ENCODE measurements around the gene MYOZ1.

MYOZ1 gene

DNA sequence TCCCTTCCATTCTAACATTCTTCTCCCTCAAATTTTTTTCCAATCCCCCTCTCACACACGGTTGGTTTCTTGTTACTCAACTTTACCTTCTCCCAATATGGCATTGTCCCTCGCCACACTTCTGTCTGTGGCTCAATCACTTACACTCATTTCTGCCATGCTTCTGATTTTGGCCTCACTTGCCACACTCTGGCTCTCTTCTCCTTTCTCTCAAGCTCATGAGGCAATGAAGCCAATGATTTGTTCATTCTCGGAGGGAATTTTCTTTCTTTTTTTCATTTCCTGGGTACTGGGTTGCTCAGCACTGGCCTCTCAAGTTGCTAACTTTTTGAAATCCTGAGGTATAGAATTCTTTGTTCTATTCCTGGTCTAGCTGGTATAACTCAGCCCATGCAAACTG, 4.0 kb upstream of the MYOZ1 start:
- Histone ChIP-seq H3K18ac (ENCODE audit: low read length) (no peak overlapping the region), H3K27me3 (ENCODE audit: insufficient read depth, low read length, poor library complexity) (no peaks in the 10 kb centered on the region), H3K56ac (ENCODE audit: low read length) (no peak overlapping the region)

DNA sequence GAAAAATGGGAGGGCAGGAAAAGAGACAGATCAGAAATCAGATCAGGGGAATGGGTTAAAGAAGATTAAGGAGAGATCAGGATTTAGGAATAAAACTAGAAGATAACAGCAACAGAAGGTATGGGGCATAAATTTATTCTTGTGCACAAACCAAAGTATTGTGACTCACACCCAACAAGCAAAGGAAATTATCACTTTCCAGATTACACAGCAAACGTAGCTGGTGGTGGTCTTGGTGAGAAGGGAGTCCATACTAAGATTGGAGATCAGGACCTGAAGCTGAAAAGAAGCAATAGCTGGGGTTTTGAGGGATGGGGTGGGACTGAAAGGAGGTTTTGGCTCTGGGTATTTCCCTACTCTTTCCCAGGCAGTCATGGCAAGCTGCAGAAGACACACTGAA, 3.5 kb upstream of the MYOZ1 start:
- H3K79me2 ChIP-seq (ENCODE audit: control insufficient read depth, insufficient read depth, low read length): no peaks in the 10 kb centered on the region
- H3K4me3 ChIP-seq (ENCODE audit: low read length): no peak overlapping the region
- no peak overlapping the region for H2AK5ac ChIP-seq (ENCODE audit: low read length)
- no peak overlapping the region for H2BK15ac ChIP-seq (replicated peaks; ENCODE audit: low read depth)
- no peak overlapping the region for H3K56ac ChIP-seq (ENCODE audit: low read length)
- DNase-seq: no peak
- H3K23ac ChIP-seq (ENCODE audit: low read length): no peak overlapping the region
- H3K4me2 ChIP-seq (ENCODE audit: low read length): no peak overlapping the region
- H3K27ac ChIP-seq (ENCODE audit: low read depth, low read length): no peak overlapping the region
- H3K18ac ChIP-seq (ENCODE audit: low read length): no peak overlapping the region
- no peak overlapping the region for H2BK120ac ChIP-seq (ENCODE audit: low read depth, low read length)
- no peak overlapping the region for H3K9ac ChIP-seq (ENCODE audit: low read length)
- peaks cover 11% of the 10 kb centered on the region for H3K4me1 ChIP-seq (ENCODE audit: control insufficient read depth, low read depth, low read length)
- no peak overlapping the region for H2BK5ac ChIP-seq (ENCODE audit: low read length)
- H3K27me3 ChIP-seq (ENCODE audit: insufficient read depth, low read length, poor library complexity): no peaks in the 10 kb centered on the region
- WGBS (ENCODE audit: extremely low coverage, insufficient coverage, low lambda C conversion rate): no CpG with 5 or more reads among the region's 1 CpG
- no peak overlapping the region for H4K5ac ChIP-seq (ENCODE audit: low read length)
- H4K8ac ChIP-seq (ENCODE audit: low read depth, low read length): no peak overlapping the region
- no peaks in the 10 kb centered on the region for H3K79me1 ChIP-seq (ENCODE audit: low read length)
- H3K4ac ChIP-seq (ENCODE audit: low read depth, low read length): no peak overlapping the region
- H3K36me3 ChIP-seq (ENCODE audit: control insufficient read depth, insufficient read depth, low read length): no peaks in the 10 kb centered on the region

More for the DNA sequence above, 4.0 kb upstream of the MYOZ1 start:
- Histone ChIP-seq H4K8ac (ENCODE audit: low read depth, low read length) (no peak overlapping the region), H3K4me3 (ENCODE audit: low read length) (no peak overlapping the region), H3K9ac (ENCODE audit: low read length) (no peak overlapping the region), H3K4ac (ENCODE audit: low read depth, low read length) (no peak overlapping the region), H2BK5ac (ENCODE audit: low read length) (no peak overlapping the region), H3K79me1 (ENCODE audit: low read length) (no peaks in the 10 kb centered on the region), H3K79me2 (ENCODE audit: control insufficient read depth, insufficient read depth, low read length) (no peaks in the 10 kb centered on the region), H2AK5ac (ENCODE audit: low read length) (no peak overlapping the region), H2BK120ac (ENCODE audit: low read depth, low read length) (no peak overlapping the region), H3K27ac (ENCODE audit: low read depth, low read length) (no peak overlapping the region), H3K4me2 (ENCODE audit: low read length) (no peak overlapping the region), H2BK15ac (replicated peaks; ENCODE audit: low read depth) (no peak overlapping the region), H3K36me3 (ENCODE audit: control insufficient read depth, insufficient read depth, low read length) (no peaks in the 10 kb centered on the region), H3K4me1 (ENCODE audit: control insufficient read depth, low read depth, low read length) (peaks cover 16% of the 10 kb centered on the region), H4K5ac (ENCODE audit: low read length) (no peak overlapping the region), H3K23ac (ENCODE audit: low read length) (no peak overlapping the region)
- DNase-seq: no peak
- 100% methylated on average over 1 of the region's 3 CpGs for WGBS (ENCODE audit: extremely low coverage, insufficient coverage, low lambda C conversion rate)

DNA sequence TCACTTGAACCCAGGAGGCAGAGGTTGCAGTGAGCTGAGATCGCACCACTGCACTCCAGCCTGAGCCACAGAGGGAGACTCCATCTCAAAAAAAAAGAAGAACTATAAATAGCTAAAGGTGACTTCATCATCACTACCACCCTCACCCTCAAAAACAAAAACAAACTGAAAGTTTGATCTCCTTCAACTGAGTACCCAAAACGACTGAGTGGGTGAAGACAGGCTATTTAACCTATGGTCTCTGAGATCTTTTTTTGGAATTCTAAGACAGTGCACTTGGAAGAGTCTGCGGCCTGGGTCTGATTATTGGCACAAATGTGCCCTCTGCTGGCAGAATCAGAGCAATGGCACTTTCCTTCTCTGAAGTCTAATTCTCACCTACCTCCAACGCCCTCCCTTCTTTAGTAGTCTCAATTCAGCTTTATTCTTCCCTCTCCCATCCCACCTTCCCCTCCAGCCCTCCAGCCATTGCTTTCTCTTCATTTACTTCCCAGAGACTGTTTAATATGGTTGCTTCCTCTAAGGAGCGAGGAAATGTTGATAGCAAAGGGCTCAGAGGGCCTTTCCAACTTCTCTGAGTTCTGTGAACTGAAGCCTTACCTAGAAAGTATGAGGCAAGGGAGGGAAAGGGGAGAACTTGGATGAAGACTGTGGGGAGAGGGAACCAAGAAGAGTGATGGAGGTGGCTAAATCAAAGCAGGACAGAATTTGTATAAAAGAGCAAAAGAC, 2.9 kb upstream of the MYOZ1 start:
- H3K4me3 ChIP-seq (ENCODE audit: low read length): no peak overlapping the region
- H4K8ac ChIP-seq (ENCODE audit: low read depth, low read length): no peak overlapping the region
- H3K27me3 ChIP-seq (ENCODE audit: insufficient read depth, low read length, poor library complexity): no peaks in the 10 kb centered on the region
- no peak overlapping the region for H3K23ac ChIP-seq (ENCODE audit: low read length)
- H2BK120ac ChIP-seq (ENCODE audit: low read depth, low read length): no peak overlapping the region
- no peak overlapping the region for H3K27ac ChIP-seq (ENCODE audit: low read depth, low read length)
- DNase-seq: peak; percentile 77
- no peak overlapping the region for H2AK5ac ChIP-seq (ENCODE audit: low read length)
- H3K4ac ChIP-seq (ENCODE audit: low read depth, low read length): no peak overlapping the region
- H2BK5ac ChIP-seq (ENCODE audit: low read length): no peak overlapping the region
- no peak overlapping the region for H3K18ac ChIP-seq (ENCODE audit: low read length)
- no peak overlapping the region for H3K9ac ChIP-seq (ENCODE audit: low read length)
- H3K56ac ChIP-seq (ENCODE audit: low read length): peak overlapping the region; percentile 1
- H3K79me2 ChIP-seq (ENCODE audit: control insufficient read depth, insufficient read depth, low read length): no peaks in the 10 kb centered on the region
- no peak overlapping the region for H2BK15ac ChIP-seq (replicated peaks; ENCODE audit: low read depth)
- no peak overlapping the region for H3K4me2 ChIP-seq (ENCODE audit: low read length)
- H3K79me1 ChIP-seq (ENCODE audit: low read length): no peaks in the 10 kb centered on the region
- WGBS (ENCODE audit: extremely low coverage, insufficient coverage, low lambda C conversion rate): no CpG with 5 or more reads among the region's 5 CpGs
- H4K5ac ChIP-seq (ENCODE audit: low read length): peak overlapping the region; percentile 41
- H3K4me1 ChIP-seq (ENCODE audit: control insufficient read depth, low read depth, low read length): peaks cover 5% of the 10 kb centered on the region
- H3K36me3 ChIP-seq (ENCODE audit: control insufficient read depth, insufficient read depth, low read length): no peaks in the 10 kb centered on the region

DNA sequence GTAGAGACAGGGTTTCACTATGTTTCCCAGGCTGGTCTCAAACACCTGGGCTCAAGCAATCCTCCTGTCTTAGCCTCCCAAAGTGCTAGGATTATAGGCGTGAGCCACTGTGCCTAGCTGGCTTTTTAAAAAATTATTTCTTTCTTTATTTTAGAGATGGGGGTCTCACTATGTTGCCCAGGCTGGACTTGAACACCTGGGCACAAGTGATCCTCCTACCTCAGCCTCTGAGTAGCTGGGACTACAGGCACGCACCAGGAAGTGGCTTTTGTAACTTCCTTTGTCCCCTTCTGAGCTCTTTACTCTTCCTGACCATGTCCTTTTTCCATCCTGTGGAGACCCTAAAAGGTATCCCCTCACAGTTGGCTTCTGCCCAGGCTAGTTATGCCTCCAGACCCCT, 2.1 kb upstream of the MYOZ1 start:
- Histone ChIP-seq H3K36me3 (ENCODE audit: control insufficient read depth, insufficient read depth, low read length) (no peaks in the 10 kb centered on the region), H3K18ac (ENCODE audit: low read length) (no peak overlapping the region), H2AK5ac (ENCODE audit: low read length) (no peak overlapping the region), H3K4me1 (ENCODE audit: control insufficient read depth, low read depth, low read length) (peaks cover 1% of the 10 kb centered on the region), H3K56ac (ENCODE audit: low read length) (no peak overlapping the region), H3K79me2 (ENCODE audit: control insufficient read depth, insufficient read depth, low read length) (no peaks in the 10 kb centered on the region), H4K8ac (ENCODE audit: low read depth, low read length) (no peak overlapping the region), H3K27me3 (ENCODE audit: insufficient read depth, low read length, poor library complexity) (no peaks in the 10 kb centered on the region), H3K27ac (ENCODE audit: low read depth, low read length) (no peak overlapping the region), H3K4me3 (ENCODE audit: low read length) (no peak overlapping the region), H2BK5ac (ENCODE audit: low read length) (no peak overlapping the region), H3K4ac (ENCODE audit: low read depth, low read length) (no peak overlapping the region), H4K5ac (ENCODE audit: low read length) (no peak overlapping the region), H2BK15ac (replicated peaks; ENCODE audit: low read depth) (no peak overlapping the region), H3K23ac (ENCODE audit: low read length) (no peak overlapping the region), H3K4me2 (ENCODE audit: low read length) (no peak overlapping the region), H3K9ac (ENCODE audit: low read length) (no peak overlapping the region), H2BK120ac (ENCODE audit: low read depth, low read length) (no peak overlapping the region), H3K79me1 (ENCODE audit: low read length) (no peaks in the 10 kb centered on the region)
- WGBS (ENCODE audit: extremely low coverage, insufficient coverage, low lambda C conversion rate): no CpG with 5 or more reads among the region's 2 CpGs
- no peak for DNase-seq

DNA sequence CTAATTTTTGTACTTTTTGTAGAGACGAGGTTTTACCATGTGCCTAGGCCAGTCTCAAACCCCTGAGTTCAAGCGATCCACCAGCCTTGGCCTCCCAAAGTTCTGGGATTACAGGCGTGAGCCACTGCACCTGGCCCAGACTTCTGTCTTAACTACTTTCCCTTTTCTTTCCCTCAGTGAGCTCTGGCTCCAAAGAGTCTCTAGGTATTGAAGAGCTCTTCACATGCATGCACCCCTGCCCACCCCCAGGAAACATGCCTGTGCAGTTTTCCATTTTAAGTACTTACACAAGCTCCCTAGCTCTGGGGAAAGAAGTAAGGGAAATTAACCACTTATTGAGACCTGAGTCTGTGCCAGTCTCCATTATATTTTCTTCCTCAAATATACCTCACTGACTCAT, 2.0 kb downstream of the MYOZ1 start:
- no peak overlapping the region for H3K18ac ChIP-seq (ENCODE audit: low read length)
- H3K79me2 ChIP-seq (ENCODE audit: control insufficient read depth, insufficient read depth, low read length): no peaks in the 10 kb centered on the region

DNA sequence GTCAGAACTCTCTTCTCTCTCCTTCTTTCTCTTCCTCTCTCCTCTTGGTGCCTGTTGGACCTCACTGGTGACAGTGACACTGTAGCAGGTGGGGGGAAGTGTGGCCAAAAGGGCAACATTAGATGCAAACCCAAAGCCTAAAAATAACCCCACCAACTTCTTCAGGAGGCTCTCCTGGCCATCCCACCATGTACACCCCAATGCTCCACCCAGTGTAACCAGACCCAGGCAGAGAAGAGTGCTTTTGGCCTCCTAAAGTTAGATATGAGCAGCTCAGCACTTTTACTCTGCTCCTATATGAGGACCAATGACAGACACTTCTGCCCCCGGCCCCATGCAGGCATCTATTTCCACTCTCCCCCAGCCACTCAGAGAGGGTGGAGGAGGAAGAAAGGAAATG, 5.5 kb downstream of the MYOZ1 start:
- Histone ChIP-seq H3K79me2 (ENCODE audit: control insufficient read depth, insufficient read depth, low read length) (no peaks in the 10 kb centered on the region), H4K5ac (ENCODE audit: low read length) (no peak overlapping the region), H2AK5ac (ENCODE audit: low read length) (no peak overlapping the region), H2BK5ac (ENCODE audit: low read length) (no peak overlapping the region), H3K56ac (ENCODE audit: low read length) (no peak overlapping the region), H3K4ac (ENCODE audit: low read depth, low read length) (no peak overlapping the region), H3K27ac (ENCODE audit: low read depth, low read length) (no peak overlapping the region), H4K8ac (ENCODE audit: low read depth, low read length) (no peak overlapping the region), H3K4me3 (ENCODE audit: low read length) (no peak overlapping the region), H3K4me1 (ENCODE audit: control insufficient read depth, low read depth, low read length) (no peaks in the 10 kb centered on the region), H3K79me1 (ENCODE audit: low read length) (no peaks in the 10 kb centered on the region), H3K23ac (ENCODE audit: low read length) (no peak overlapping the region), H3K27me3 (ENCODE audit: insufficient read depth, low read length, poor library complexity) (no peaks in the 10 kb centered on the region), H3K36me3 (ENCODE audit: control insufficient read depth, insufficient read depth, low read length) (no peaks in the 10 kb centered on the region), H2BK15ac (replicated peaks; ENCODE audit: low read depth) (no peak overlapping the region), H2BK120ac (ENCODE audit: low read depth, low read length) (no peak overlapping the region), H3K9ac (ENCODE audit: low read length) (no peak overlapping the region), H3K18ac (ENCODE audit: low read length) (no peak overlapping the region), H3K4me2 (ENCODE audit: low read length) (no peak overlapping the region)
- WGBS (ENCODE audit: extremely low coverage, insufficient coverage, low lambda C conversion rate): no CpG with 5 or more reads among the region's 1 CpG
- no peak for DNase-seq

More for the DNA sequence above, 2.0 kb downstream of the MYOZ1 start:
- Histone ChIP-seq H2BK5ac (ENCODE audit: low read length) (no peak overlapping the region), H4K8ac (ENCODE audit: low read depth, low read length) (no peak overlapping the region), H3K36me3 (ENCODE audit: control insufficient read depth, insufficient read depth, low read length) (no peaks in the 10 kb centered on the region), H4K5ac (ENCODE audit: low read length) (no peak overlapping the region), H3K4ac (ENCODE audit: low read depth, low read length) (no peak overlapping the region), H3K79me1 (ENCODE audit: low read length) (no peaks in the 10 kb centered on the region), H2AK5ac (ENCODE audit: low read length) (no peak overlapping the region), H3K27ac (ENCODE audit: low read depth, low read length) (no peak overlapping the region), H3K27me3 (ENCODE audit: insufficient read depth, low read length, poor library complexity) (no peaks in the 10 kb centered on the region), H3K9ac (ENCODE audit: low read length) (no peak overlapping the region), H2BK120ac (ENCODE audit: low read depth, low read length) (no peak overlapping the region), H3K4me2 (ENCODE audit: low read length) (no peak overlapping the region), H3K56ac (ENCODE audit: low read length) (no peak overlapping the region), H3K4me3 (ENCODE audit: low read length) (no peak overlapping the region), H3K4me1 (ENCODE audit: control insufficient read depth, low read depth, low read length) (no peaks in the 10 kb centered on the region), H2BK15ac (replicated peaks; ENCODE audit: low read depth) (no peak overlapping the region), H3K23ac (ENCODE audit: low read length) (no peak overlapping the region)
- no peak for DNase-seq
- WGBS (ENCODE audit: extremely low coverage, insufficient coverage, low lambda C conversion rate): no CpG with 5 or more reads among the region's 3 CpGs

All from mesendoderm (in vitro differentiated cells).